Stimulated activated CD8-positive, alpha-beta memory T cell treated with anti-CD3 and anti-CD28 coated beads, Interleukin-12 subunit alpha, Interleukin-12 subunit beta, amount 100 ng/mL, for 4 hours (primary cell): ENCODE data around the gene ZNF385B.

ENCODE experiments used
- DNase-seq: peaks from one replicate; pipeline ENCODE4 v3.0.0-alpha.2; 2020; ENCODE audit warnings: low read depth

The ZNF385B gene

DNA sequence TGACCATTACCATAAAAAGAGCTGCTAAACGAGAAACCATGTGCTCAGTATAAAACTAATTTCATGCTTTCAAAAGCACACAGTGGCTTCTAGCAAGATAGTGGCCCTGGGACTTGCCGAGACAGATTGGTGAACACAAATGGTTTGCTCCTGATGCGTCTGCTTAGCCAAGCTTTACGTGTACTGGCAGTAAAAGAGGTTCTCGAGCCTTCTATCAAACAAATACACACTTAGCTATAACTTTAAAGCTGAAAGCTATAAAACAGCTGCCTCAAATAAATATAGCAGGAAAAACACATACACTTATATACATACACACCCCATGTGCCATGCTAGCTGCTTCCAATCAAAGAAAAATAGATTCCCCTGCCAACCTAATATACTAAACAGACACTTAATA is 117.0 kb downstream of the ZNF385B start:
- DNase-seq = no peak

DNA sequence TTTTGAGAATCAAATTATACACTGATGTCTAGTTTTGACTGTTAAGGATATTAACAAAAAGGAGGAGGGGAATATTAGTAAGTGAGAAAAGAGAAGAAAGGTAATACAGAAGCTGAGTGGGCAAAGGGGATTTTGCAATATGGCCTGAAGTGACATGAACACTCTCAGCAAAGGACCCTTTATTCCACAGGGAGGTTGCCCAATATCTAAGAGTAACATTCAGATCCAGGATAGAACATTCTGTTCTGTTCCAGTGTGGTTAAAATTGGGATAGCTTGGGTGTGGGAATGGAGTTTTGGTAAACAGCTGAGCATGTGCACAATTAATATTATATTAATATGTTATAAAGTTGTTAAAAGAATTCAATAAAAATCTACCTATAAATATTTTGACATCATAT is 120.1 kb downstream of the ZNF385B start:
- no peak for DNase-seq

DNA sequence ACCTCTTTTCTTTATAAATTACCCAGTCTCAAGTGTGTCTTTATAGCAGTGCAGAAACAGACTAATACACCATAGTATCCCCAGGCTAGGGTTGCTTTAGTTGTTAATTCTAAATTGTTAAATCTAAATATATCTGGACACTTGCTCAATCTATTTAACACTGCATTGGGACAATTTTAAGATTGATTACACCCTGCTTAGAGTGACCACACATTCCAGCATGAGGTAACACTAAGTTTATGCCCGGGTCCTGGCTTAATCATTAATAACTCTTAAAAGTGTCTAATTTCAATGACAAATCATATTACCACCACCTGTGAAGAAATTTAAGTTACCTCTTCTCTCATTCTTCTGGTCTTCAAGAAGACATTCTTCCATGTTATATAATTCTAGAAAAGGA is 131.4 kb downstream of the ZNF385B start:
- DNase-seq = no peak

DNA sequence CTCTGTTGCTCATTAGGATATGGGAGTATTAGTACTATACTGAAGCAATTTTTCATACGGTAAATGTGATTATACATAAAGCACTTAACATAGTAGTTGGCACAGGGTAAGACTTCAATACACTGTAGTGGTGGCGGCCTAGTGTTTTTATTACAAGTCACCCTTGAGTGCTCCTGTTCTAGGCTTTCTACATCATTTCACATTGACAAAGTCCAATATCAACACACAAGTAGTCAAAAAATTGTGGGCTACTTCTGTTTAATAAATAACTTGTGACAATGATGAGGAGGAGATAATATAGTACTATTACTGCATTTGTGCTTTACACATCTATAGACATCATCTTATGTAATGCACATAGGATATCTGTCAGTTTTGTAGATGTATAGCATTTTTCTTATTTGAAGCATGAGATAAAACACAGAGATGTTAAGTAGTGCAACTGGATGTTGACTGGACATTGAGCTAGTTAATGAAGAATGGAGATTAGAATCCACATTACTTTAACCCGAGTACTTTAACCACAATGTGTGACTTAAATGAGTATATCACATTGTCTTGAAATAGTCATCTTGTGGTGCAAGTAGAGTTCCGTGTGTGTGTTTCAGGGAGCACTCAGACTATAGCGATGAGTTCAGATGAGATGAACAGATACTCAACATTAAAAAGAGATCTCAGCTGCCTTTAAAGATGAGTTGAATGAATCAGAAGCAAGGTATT is 134.8 kb downstream of the ZNF385B start:
- DNase-seq = no peak

DNA sequence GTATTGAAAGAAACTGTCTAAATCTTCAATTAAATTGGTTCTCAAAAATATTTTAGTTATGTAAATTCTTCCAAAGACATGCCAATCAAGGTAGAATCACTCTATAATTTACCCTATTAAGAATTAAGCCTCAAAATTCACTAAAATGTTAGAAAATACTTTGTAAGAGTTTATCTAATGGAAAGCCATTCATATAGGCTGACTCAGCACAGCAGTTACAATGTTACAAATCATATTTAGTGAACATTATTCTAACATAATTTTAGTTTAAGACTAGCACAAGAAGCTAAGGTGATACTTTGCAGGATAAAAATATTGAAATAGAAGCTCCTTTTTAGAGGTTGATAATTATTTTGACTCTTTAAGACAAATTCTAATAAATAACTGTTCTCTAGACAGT is 137.0 kb downstream of the ZNF385B start:
- DNase-seq = no peak

DNA sequence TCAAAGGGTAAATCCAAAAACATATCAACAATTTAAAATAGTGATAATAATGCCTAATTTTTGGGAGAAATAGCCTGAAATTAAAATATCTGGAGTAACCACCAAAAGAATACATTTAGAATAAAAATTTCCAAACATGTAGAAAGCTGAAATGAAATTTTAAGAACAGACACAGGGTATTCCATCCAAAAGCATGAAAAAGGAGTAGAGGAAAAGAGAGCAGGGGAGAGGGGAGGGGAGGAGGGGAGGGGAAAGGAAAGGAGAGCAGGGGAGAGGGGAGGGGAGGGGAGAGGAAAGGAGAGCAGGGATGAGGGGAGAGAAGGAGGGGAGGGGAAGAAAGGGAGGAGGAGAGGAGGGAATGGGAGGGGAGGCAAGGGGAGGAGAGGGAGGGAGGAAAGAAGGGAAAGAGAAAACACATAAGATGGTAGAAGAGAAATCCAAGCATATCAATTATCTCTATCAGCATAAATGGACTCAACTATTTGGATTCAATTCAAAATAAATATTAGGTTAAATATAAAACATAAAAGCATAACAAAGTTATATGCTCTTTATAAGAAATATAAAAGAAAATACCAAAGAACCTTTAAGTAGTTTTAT is 141.1 kb downstream of the ZNF385B start:
- no peak for DNase-seq

DNA sequence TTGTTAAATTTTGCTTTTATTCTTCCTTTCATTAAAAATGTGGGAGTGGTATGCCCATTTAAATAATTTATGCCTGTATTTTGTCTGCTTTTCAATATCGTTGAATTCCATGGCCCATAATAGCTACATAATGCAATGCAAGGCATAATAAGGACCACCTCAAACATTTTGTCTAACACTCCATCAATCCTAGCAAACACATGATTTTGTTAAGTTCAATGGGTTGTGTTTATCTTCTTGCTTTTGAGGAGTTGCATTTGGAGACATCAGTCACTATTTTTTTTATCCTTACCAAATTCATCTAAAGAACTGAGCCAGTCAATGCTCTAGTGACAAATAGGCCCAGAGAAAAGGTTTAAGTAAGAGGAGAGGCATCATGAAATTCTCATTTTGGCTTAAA is 145.5 kb downstream of the ZNF385B start:
- no peak for DNase-seq

DNA sequence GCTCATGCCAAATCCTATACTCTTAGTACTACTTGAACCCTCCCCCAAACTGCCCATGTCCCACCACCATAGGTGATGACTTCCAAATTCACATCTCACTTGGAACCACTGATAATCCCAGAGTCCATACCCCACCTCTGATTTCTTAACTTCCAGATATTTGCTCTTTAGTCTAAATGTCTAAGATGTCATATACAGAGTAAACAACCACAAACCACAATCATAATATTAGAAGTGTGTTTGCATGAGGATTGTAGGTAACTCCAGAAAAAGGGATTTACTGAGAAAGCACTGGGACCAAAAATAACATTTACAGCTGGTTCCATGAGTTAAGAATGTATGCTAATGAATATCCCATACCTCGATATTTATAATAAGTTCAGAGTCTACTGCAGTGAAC is 146.2 kb downstream of the ZNF385B start:
- DNase-seq = no peak

DNA sequence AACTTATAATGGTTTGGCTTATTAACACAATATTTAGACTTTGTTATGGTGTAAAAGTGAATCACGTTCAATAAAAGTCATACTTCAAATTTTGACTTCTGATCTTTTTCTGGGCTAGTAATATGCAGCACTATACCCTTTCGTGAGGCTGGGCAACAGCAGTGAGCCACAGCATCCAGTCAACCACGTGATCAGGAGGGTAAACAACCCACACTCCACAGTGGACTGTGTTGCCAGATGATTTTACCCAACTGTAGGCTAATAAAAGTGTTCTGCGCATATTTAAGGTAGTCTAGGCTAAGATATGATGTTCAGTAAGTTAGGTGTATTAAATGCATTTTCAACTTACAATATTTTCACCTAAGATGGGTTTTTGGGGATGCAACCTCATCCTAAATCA is 148.6 kb downstream of the ZNF385B start:
- DNase-seq = no peak

DNA sequence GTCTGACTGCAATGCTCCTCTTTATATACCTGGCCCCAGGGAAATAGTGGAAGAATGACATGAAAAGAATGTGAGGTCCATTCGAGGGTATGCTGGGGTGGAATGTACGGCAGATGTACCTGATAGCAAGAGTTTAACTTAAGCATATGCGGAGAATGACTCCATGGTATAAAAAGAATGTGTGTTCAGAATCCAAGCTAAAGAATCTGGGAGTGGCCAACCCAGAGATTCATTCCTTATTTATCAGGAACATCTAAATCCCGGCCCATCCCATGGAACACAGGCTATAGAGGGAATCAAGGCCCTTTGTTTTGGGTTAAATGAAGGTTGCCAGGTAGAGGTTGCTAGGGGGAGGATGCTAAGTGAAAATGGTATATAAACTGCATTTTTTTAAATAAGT is 150.0 kb downstream of the ZNF385B start:
- no peak for DNase-seq

DNA sequence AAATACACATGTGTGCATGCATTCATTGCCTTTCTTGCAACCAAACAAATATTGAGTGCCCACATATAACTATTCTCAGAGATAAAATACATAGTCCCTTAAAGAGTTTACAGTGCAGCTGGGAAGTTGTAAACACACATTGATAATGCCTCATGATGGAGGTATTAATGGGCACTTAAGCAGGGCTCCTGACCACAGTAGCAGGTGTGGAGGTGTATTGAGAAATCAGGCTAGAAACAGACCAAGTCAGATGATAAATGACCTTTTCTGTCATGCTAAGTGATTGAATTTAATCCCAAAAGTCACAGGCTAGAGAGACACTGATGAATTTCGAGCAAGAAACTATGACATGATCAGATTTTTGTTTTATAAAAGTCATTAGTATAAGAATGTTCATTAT is 157.7 kb downstream of the ZNF385B start:
- DNase-seq = no peak

DNA sequence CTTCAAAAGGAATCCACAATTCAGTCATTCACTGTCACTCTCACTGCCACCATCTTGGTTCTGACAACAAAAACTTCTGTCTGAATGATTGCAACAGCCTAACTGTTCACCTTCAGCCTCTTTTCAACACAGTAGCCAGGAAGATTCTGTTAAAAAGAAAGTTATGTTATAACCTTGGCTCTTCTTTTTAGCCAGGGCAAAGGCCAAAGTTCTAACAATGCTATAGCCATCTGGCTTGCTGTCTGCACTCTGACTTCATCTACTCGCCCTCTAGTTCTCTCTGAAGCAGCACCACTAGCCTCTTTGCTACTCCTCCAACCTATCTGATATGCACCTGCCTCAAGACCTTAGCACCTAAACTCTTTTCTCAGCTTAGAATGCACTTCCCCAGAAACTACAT is 158.5 kb downstream of the ZNF385B start:
- DNase-seq = no peak

DNA sequence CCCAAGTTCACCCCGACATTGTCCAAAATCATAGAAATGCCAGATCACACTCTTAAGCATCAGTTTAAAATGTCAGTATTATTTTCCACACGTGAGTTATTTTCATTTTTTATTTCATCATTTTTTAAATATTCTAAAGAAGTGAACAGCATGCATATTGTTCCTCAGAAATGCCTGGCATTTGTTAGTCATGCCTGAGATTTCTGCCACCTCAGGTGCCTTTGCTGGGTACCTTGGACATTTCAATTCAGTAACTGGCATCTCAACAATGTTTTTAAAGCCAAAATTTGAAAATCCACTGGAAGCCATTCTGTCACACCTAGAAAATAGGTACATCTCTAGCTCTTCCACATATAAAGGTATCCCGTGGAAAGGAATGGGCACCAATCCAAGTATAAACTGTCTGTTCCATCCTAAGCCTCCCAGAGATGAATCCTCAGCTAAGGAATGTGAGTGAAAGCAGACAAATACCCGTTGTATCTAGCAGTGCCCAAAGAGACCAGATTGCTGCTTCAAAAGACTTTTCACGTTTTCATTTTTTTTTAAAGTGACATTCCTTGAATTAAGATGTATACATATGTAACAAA is 159.8 kb downstream of the ZNF385B start:
- DNase-seq = no peak

DNA sequence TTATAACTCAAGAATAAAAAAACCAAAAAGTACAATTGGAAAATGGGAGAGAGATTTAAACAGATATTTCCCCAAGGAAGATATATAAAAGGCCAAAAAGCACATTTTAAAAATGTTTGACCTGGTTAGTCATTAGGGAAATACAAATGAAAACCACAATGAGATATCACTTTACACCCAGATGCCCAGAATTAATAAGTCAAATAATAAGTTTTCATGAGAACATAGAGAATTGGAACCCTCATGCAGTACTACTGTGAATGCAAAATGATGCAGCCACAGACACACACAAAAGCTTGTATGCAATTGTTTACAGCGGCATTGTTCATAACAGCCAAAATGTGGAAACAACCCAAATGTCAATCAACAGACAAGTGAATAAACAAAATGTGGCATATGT is 165.9 kb downstream of the ZNF385B start:
- no peak for DNase-seq

DNA sequence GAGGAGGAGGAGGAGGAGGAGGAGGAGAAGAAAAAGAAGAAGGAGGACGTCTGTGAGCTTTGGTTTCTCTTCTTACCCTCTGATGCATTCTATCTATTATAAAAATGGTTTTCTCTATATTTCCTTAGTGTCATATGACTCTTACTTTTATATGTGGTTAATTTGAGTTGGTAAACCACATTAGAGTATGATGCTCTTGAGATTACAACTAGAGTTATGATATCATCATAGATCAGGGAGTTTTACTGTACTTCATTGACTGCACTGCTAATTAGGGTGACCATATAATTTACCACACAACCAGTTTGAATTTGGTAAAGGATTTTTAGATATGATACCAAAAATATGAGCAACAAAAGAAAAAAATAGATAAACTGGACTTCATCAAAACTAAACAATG is 166.4 kb downstream of the ZNF385B start:
- DNase-seq = no peak

DNA sequence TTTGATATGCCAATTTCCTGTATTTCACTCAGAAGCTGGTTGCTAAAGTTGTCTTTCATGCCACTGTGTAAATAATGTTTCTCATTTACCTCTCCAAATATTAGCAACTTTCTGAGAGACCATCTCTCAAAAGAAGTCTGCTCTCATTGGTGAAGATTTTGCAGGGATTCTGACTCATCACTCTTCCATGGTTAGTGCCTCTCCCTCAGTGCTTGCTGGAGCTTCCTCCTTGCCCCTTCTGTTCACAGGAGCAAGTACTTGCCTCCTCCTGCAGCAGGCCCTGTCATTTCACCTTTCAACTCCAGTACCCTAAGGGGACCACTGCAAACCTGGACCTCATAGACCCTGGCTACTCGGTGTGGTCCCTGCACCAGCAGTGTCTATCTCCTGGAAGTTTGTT is 168.8 kb downstream of the ZNF385B start:
- no peak for DNase-seq

DNA sequence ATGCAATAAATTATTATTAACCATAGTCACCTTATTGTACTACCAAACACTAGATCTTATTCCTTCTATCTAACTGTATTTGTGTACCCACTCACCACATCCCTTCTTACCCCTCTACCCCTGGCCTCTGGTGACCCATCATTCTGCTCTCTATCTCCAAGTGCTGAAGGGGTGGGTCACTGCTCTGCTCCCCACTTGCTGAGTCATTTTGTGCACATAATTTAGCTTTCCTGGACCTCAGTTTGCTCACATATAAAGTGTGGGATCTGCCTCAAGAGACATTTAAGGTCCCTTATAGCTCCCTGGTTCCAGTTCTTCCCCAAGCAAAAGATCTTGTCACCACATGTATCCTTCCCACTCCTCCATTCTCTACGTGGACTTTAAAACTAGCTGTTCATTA is 169.4 kb downstream of the ZNF385B start:
- no peak for DNase-seq

DNA sequence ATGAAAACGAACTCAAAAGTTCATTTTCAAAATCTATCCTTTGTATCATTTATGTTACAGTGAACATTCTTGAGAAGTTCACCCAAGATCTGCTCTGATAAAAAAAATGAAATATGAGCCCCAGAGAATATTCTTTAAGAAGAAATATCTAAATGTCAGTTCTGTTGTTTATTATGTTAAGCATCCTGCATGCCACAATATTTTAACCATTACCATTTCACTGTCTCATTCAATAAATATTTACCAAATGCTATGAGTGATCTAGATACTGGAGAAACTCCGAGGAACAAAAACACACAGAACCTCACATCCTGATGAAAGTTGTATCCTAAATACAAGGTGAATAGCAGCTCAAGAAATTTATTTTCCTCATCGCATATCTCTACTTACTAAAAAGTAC is 170.2 kb downstream of the ZNF385B start:
- DNase-seq = no peak

DNA sequence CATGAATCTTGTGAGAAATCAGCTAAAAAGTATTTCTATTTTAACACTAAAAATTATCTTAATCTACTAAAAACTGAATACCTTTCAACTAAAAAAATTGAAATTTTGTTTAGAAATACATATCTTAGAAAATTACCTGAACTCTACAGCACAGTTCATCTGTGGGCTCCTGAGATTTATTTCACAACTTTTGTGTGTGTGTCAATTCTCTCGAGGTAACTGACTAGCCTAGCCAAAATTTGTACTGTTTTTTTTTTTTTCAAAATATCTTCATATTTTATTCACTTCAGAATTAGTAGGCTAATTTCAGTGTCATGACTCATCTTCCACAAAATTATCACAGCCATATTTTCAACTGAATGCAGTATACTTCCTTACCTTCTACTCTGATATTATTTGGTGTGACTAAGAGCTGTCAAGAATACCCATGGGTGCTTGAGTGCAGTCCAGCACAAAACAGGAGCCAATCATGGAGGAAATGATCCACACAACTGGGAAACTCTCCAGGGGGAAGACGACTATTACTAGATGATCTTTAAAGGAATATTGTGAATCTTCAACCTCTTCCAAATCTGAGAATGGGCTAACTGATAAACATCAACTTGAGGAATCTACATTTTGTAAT is 174.6 kb downstream of the ZNF385B start:
- DNase-seq = no peak

DNA sequence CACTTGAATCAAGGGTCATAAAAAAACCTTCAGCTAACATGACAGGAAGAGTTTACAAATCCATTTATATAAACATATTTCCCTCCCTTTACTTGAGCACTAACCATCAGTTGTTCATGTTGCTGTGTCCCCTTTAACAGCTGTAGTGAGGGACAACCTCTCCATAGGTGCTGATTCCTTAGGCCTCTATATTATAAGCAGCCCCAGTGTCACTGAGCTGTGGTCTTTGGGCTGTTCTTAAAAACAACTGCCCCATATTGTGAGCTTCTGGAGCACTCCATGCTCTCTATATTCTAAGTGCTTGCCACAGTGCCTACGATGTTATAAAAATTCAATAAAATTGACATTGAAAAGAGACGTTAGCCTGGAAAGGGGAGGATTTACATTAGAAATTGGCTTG is 175.3 kb downstream of the ZNF385B start:
- no peak for DNase-seq

DNA sequence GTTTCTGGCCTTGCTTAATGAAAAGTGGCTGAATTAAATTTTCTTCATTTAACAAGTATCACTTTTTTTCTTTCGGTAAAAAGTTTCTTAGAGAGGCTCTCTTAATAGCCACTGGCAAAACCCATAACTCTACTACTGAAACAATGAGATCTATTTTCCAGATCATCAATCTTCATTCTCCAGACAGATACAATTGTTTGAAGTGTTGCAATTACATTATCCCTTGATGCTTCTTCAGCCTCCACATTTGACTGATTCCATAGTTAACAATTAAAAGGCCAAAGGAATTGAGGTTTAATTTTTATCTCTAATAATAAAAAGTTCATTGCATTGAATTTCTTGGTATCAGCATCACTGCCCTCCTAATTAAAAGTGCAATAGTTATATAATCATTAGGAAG is 176.3 kb downstream of the ZNF385B start:
- DNase-seq = no peak

DNA sequence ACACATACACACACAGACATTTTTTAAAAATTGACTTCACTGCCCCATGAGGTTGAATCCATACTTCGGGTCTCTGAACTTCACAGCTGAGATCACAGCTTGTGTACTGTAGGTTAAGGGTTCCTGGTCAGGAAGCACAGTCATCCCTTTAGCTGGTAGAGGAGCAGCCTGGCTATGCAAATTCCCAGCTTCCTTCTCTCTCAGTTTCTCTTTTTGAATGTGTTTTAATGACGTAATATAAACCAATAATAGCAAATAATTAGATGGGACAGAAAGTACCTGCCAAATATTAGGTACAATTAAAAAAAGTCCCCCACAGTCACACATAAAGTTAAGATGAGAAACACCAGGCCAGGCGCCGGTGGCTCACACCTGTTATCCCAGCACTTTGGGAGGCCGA is 178.7 kb downstream of the ZNF385B start:
- no peak for DNase-seq

DNA sequence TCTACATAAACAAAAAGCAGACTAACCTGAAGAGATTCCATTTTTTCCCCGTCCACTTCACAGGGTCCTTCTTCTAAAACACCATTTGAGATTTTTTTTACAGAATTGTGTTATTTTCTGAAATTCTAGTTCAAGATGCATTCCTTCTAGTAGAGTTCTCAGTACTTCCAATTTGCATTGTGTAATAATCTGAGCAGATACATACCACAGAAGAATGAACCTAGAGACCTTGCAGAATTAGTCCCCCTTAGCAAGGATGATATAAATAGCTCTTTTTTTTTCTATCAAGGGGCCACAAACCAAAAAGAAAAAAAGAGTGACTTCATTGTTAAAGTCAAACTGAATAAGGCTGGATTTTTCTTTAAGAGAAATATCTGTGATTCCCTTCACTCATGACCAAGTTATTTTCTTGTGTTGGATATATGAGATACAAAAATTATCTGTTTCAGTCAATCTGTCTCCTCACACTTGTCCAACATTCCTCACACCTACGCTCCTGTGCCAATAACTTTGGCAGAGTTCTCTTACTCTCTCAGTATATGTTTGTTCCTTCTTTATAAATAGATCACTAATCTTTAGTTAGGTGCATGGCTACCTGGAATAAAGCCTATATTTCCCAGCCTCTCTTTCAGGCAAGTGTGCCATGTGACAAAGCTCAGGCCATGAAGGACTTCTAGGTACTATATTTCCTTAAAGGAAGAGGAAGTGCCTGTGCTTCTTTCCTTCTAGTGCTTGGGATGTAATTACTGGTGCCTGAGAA is 183.5 kb downstream of the ZNF385B start:
- DNase-seq = no peak
